H1 (cell line): Measurements from ENCODE around the gene CD58.

Experiments
- POLR2A ChIP-seq, 2 experiments: IDR thresholded peaks; 1 replicate in 1 of 2; 2 replicates in 1 of 2; pipeline ENCODE4 v1.6.1; 2011; ENCODE audit warnings: low read depth in 2 of 2, low read length in 2 of 2, mild to moderate bottlenecking in 2 of 2; ENCODE audit errors: control extremely low read depth in 1 of 2
- TF ChIP-seq, protein P1 (sequence below), 3 experiments: IDR thresholded peaks; 1 replicate in 2 of 3; 2 replicates in 1 of 3; pipeline versions ENCODE4 v1.5.1 to v1.6.1; 2011; ENCODE audit warnings: low read length in 3 of 3, mild to moderate bottlenecking in 3 of 3, inconsistent platforms in 2 of 3, low read depth in 1 of 3, moderate library complexity in 1 of 3; ENCODE audit not compliant: insufficient read depth in 1 of 3; ENCODE audit errors: control extremely low read depth in 1 of 3
- TF ChIP-seq, protein P2 (sequence below): IDR thresholded peaks from 2 replicates; pipeline ENCODE4 v1.6.1; 2012; ENCODE audit warnings: inconsistent platforms

DNA sequence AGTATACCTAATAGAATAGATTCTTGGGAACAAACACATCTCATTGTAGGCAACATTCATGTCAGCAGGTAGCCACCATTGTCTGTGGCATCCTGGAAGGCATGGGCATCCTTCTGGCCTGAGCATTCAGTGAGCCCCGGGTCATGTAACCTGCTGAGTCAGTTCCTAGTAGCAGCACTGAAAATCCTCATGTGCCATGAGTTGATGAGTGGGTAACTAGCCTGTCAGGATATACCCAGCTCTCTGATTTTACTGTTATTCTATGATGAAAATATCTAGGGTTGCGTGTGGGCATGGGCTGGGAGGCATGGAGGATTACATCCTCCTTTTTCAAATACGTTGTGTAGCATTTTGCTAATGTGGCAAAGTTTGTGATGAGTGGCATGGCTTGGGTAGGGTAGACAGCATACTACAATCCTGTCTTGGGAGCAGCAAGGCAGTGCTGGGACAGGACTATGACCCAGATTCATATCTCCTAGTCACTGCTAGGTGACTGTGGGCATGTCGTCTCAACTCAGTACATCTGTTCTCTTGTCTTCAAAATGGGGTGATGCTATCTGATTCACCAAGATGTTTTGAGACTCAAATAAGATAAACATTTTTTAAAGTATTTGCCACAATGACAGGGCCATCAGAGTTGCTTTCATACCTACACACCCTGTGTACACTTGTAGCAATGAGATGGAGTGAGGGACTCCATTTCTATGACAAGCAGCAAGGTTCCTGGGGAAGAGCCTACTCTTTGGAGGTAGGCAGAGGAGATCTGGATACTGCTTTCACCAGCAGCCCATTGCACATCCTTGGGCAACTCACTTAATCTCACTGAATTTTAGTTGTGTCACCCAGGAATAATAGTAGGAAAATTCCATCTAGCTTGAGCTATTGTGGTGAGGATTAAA, 62.5 kb downstream of the CD58 start:
- TF ChIP-seq, protein P1, sequence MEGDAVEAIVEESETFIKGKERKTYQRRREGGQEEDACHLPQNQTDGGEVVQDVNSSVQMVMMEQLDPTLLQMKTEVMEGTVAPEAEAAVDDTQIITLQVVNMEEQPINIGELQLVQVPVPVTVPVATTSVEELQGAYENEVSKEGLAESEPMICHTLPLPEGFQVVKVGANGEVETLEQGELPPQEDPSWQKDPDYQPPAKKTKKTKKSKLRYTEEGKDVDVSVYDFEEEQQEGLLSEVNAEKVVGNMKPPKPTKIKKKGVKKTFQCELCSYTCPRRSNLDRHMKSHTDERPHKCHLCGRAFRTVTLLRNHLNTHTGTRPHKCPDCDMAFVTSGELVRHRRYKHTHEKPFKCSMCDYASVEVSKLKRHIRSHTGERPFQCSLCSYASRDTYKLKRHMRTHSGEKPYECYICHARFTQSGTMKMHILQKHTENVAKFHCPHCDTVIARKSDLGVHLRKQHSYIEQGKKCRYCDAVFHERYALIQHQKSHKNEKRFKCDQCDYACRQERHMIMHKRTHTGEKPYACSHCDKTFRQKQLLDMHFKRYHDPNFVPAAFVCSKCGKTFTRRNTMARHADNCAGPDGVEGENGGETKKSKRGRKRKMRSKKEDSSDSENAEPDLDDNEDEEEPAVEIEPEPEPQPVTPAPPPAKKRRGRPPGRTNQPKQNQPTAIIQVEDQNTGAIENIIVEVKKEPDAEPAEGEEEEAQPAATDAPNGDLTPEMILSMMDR (IDR thresholded peaks at IDR 0.05; ENCODE audit: control extremely low read depth in 1 of 3, insufficient read depth in 1 of 3, low read depth in 1 of 3, low read length in 3 of 3), result no peak
- TF ChIP-seq, protein P2, sequence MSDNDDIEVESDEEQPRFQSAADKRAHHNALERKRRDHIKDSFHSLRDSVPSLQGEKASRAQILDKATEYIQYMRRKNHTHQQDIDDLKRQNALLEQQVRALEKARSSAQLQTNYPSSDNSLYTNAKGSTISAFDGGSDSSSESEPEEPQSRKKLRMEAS, result no peak
- no peak for TF ChIP-seq POLR2A (IDR thresholded peaks at IDR 0.05; ENCODE audit: control extremely low read depth in 1 of 2, low read depth in 2 of 2, low read length in 2 of 2)
